Aorta (tissue), 5 donors: ENCODE measurements around the gene SLC9A3. TPM values are rescaled to one million over a fixed set of nuclear protein-coding genes. Genes with fewer than 3 reads are reported as not detected.

Experiments used
- ATAC-seq: fragments of 200-7000 bp; cut with Tn5 transposase; one replicate; pipeline ENCODE4 v1.9.1; 2022; ENCODE audit warnings: moderate library complexity; ENCODE audit not compliant: low FRiP score
- DNase-seq, 2 donors: peaks; one replicate each; pipeline ENCODE4 v3.0.0-alpha.2; 2020
- H3K27ac ChIP-seq, 2 donors: one replicate each; pipeline ENCODE4 v1.5.1; 2013; ENCODE audit warnings: low read length in 2 of 2, mild to moderate bottlenecking in 2 of 2, moderate library complexity in 2 of 2, control low read depth in 1 of 2, inconsistent platforms in 1 of 2, low read depth in 1 of 2
- H3K27me3 ChIP-seq, 2 donors: one replicate each; pipeline ENCODE4 v1.6.1; 2013; ENCODE audit warnings: control low read depth in 1 of 2, low read length in 1 of 2, mild to moderate bottlenecking in 1 of 2, moderate library complexity in 1 of 2; ENCODE audit not compliant: insufficient read depth in 2 of 2, control insufficient read depth in 1 of 2
- H3K36me3 ChIP-seq, 2 donors: one replicate each; pipeline ENCODE4 v1.6.1; 2013; ENCODE audit warnings: control low read depth in 1 of 2, low read length in 1 of 2, mild to moderate bottlenecking in 1 of 2; ENCODE audit not compliant: insufficient read depth in 2 of 2, control insufficient read depth in 1 of 2
- H3K4me1 ChIP-seq, 2 donors: one replicate each; pipeline ENCODE4 v1.6.1; 2013; ENCODE audit warnings: low read length in 2 of 2, control low read depth in 1 of 2, mild to moderate bottlenecking in 1 of 2, moderate library complexity in 1 of 2; ENCODE audit not compliant: insufficient read depth in 2 of 2, control insufficient read depth in 1 of 2
- H3K4me3 ChIP-seq, 2 donors: one replicate each; pipeline ENCODE4 v1.5.1; 2013; ENCODE audit warnings: low read length in 2 of 2, control low read depth in 1 of 2, mild to moderate bottlenecking in 1 of 2
- H3K9me3 ChIP-seq: one replicate; pipeline ENCODE4 v1.6.1; 2013; ENCODE audit warnings: mild to moderate bottlenecking, low read length; ENCODE audit not compliant: control insufficient read depth
- WGBS, 2 donors: extraction: QIAGEN DNeasy Blood & Tissue Kit; methylation state at CpG; one replicate each; pipeline ENCODE4 v1.1.7; 2013; 5-methylcytosine and 5-hydroxymethylcytosine counted together
- intact Hi-C, 2 donors: fragments of 100-400 bp; cut with DNase I; formaldehyde crosslinking; loops; one replicate each; pipeline versions ENCODE4 v1.14.2 to v1.15.0; 2022
- microRNA-seq, 2 donors: library from miRNA; unstranded; fragments of <30 nt; microRNA quantifications; one replicate each; pipeline ENCODE4 v1.2.0, GENCODE V29; 2020
- polyA plus RNA-seq, 2 donors: library from polyadenylated mRNA; stranded (reverse); fragments of 200-250 nt; gene quantifications; one replicate each; pipeline ENCODE4 v1.2.3, GENCODE V29; 2013
- total RNA-seq, 2 donors: library from RNA; stranded (reverse); fragmentation: NEBNext Ultra II Directional; extraction: Animal tissue kit (Norgen Biotek cat#: 25700); gene quantifications; one replicate each; pipeline ENCODE4 v1.2.1, GENCODE V29; 2021
- donor health status: healthy with polysubstance abuse.
- donor health status: Bipolar disorder and iron deficiency.
- donor health status: DM: no; HTN: no; CAD: no.
- donor health status: DM: no; HTN: no; CAD: no.
- donor health status: DM: yes; HTN: yes; CAD: no.

SLC9A3 gene
- total and polyA plus RNA-seq, 4 donors: 0.59 to 4.3 (median 0.95) TPM

DNA sequence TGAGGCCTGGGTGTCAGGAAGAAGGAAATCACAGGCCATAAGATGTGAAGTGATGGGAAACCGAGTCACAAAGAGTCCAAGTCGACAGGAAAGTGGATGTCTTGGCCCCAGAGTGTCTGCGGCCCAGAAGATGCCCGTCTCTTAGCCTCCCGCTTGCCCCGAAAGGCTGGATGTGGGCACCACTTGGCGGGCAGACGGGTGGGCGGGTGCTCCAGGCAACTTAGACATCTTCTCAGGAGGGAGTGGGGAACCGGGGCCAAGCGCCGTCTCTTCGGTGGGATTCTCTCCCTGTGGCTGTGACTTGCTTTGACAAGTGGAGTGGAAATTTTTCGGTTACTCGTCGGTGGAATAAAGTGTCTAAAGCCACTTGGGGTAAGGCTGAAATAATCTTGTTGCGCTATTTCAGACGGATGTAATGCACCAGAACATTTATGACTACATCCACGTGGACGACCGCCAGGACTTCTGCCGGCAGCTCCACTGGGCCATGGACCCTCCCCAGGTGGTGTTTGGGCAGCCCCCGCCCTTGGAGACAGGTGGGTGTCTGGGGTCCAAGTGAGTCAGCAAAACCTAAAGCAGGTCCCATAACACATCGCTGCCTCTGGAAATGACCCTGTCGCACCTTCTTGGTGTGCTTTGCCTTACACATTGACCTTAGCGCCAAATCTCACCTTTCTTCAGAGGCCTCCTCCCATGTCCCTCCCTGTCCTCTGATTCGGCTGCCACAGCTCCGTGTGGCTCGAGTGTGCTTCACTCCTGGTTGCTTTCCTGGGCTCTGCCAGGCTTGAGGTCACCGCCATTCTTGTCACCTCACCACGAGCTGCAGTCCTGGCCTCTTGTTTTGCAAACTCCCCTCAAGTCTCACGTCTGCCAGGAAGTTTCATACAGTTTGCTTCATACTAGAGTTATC, 101.7 kb downstream of the SLC9A3 start:
- Histone ChIP-seq H3K27ac (no peak overlapping the region), H3K4me1 (no peaks in the 10 kb centered on the region), H3K27me3 (no peaks in the 10 kb centered on the region), H3K9me3 (no peaks in the 10 kb centered on the region), H3K36me3 (no peaks in the 10 kb centered on the region), H3K4me3 (no peak overlapping the region)
- ATAC-seq: no peak
- intact Hi-C loops: no loop called here
- peak; percentile 35 to 53 for DNase-seq
- whole genome bisulfite sequencing, 2 donors: 83 to 85% methylated on average over 32 of the region's 32 CpGs

DNA sequence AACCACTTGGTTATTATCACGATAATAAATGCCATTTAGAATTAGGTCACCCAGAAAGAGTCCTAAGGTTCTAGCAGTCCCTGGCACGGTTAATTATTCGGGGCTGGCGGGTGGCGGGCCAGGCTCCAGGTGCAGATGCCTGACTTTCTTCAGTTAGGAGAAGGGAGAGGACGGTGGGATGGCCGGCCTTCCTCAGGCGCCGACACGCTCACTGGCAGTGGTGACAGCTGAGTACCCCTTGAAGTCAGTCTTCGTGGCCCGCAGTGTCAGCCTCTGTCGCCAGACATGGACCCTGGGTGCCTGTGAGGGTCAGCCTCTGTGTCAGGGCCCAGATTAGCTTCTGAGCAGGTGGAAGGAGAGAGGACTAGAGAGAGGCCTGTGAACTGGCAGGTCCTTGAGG, 102.3 kb downstream of the SLC9A3 start:
- Histone ChIP-seq H3K9me3 (no peaks in the 10 kb centered on the region), H3K27ac (no peak overlapping the region), H3K27me3 (no peaks in the 10 kb centered on the region), H3K4me1 (no peaks in the 10 kb centered on the region), H3K36me3 (no peaks in the 10 kb centered on the region), H3K4me3 (no peak overlapping the region)
- DNase-seq (peak; percentile 42 to 51), ATAC-seq (no peak)
- WGBS, 2 donors: 90 to 93% methylated on average over 13 of the region's 13 CpGs
- intact Hi-C loops: no loop called here

DNA sequence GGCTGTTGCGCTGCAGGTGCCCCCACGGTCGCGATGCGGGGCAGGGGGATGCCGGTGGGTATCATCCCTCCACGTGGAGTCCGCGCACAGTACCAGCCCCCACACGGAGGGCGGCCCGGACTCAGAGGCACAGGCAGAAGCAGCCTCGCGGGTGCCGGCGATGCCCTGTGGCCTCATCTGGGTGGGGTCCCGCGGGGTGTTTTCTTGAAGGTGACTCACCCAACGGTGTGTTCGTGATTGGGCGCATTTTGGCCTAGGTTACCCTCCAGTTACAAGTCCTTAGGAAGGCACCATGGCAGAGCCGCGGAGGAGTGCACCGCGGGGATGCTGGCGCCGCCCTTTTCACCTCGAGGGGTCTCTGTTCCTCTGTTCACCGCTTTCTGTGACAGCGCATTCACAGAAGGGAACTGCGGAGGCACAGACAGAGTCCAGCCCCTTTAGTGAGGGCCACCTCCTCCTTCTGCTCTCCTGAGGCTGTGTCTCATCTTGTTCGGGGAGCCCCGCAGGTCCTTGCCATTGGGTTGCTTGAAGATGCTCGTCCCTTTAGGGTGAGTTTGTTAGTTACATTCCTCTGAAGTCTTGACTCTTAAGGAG, 102.9 kb downstream of the SLC9A3 start:
- WGBS, 2 donors: 81 to 90% methylated on average over 34 of the region's 34 CpGs

DNA sequence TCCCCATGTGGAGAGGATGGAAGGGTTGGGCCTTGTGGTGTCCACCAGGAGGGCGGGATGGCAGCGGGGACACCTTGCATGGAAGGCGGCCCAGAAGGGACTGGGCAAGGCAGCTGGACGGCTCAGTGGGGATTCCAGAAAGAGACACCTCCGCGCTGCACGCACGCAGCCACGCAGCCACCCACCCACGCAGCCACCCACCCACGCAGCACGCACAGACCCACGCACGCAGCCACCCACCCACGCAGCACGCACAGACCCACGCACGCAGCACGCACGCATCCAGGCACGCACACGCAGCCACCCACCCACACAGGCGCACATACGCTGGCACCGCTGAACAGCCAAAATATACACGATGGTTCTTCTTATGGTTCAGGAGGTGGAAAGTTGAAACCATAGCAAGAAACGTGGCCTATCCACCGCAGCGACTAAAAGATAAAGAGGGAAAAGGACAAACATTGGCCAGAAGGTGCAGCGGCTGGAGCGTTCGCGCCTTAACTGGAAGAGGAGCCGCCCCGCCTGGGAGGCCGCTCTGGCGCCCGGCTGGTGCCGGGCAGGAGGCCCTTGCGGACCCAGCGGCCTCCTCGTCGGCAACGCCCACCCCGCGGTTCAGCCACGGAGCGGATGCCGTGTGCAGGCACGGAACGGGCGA, 103.5 kb downstream of the SLC9A3 start:
- WGBS, 2 donors: 91 to 93% methylated on average over 52 of the region's 52 CpGs
- no peaks in the 10 kb centered on the region for H3K9me3 ChIP-seq
- intact Hi-C loops: no loop called here

More for the DNA sequence above, 102.9 kb downstream of the SLC9A3 start:
- no peaks in the 10 kb centered on the region for H3K4me1 ChIP-seq
- no peak overlapping the region for H3K4me3 ChIP-seq
- intact Hi-C loops: no loop called here
- no peaks in the 10 kb centered on the region for H3K27me3 ChIP-seq
- no peaks in the 10 kb centered on the region for H3K9me3 ChIP-seq
- DNase-seq (peak; percentile 44 to 70), ATAC-seq (no peak)
- no peak overlapping the region for H3K27ac ChIP-seq
- H3K36me3 ChIP-seq: no peaks in the 10 kb centered on the region

More for the DNA sequence above, 103.5 kb downstream of the SLC9A3 start:
- Histone ChIP-seq H3K27me3 (no peaks in the 10 kb centered on the region), H3K36me3 (no peaks in the 10 kb centered on the region), H3K27ac (no peak overlapping the region), H3K4me1 (no peaks in the 10 kb centered on the region), H3K4me3 (no peak overlapping the region)
- ATAC-seq: peak; percentile 61
- peak; percentile 49 to 74 for DNase-seq

Small RNA genes lying within 50 kb of the gene (microRNA-seq; reads per million reads assigned to microRNA genes)
- 0 reads per million in 2 donors for gene MIR4456

Other genes starting within 250 kb of the SLC9A3 start
- 1 to 10 TPM; 1.9 to 3.8 TPM for gene AHRR, start 202.7 kb downstream of the SLC9A3 start, total RNA-seq
- 1 to 10 TPM in 1 of 2 donors, under 1 TPM in 1; 0.13 to 1.6 TPM for gene AHRR, start 202.7 kb downstream of the SLC9A3 start, polyA plus RNA-seq
- gene EXOC3, start 81.3 kb downstream of the SLC9A3 start, total RNA-seq: 10 to 100 TPM; 54.6 to 65.2 TPM
- gene EXOC3, start 81.3 kb downstream of the SLC9A3 start, polyA plus RNA-seq: 10 to 100 TPM; 31.3 to 88.9 TPM
- gene CEP72, start 87.9 kb upstream of the SLC9A3 start, total RNA-seq: 1 to 10 TPM; 2.2 to 6.5 TPM
- under 1 TPM in 1 of 2 donors, not detected in 1; 0.82 TPM for gene CEP72, start 87.9 kb upstream of the SLC9A3 start, polyA plus RNA-seq
- 1 to 10 TPM; 5.6 to 9.8 TPM for gene TPPP, start 168.9 kb upstream of the SLC9A3 start, total RNA-seq
- gene TPPP, start 168.9 kb upstream of the SLC9A3 start, polyA plus RNA-seq: 1 to 10 TPM; 2.5 to 4.7 TPM